HCT116 (cell line): ENCODE data around the gene KIF18B.

Experiments
- CTCF ChIP-seq, 3 experiments: fragments of 200-600 bp in 1 of 3; sonication (generic) in 1 of 3; IDR thresholded peaks in 2 of 3; conservative IDR thresholded peaks in 1 of 3; 2 replicates each; pipeline ENCODE4 v1.5.1; 2012 to 2017; ENCODE audit warnings: low read depth in 2 of 3, low read length in 2 of 3, antibody characterized with exemption in 1 of 3, borderline replicate concordance in 1 of 3, control low read depth in 1 of 3, mild to moderate bottlenecking in 1 of 3, mixed read lengths in 1 of 3, mixed run types in 1 of 3, moderate library complexity in 1 of 3; ENCODE audit not compliant: insufficient read depth in 1 of 3
- EZH2phosphoT487 ChIP-seq: fragments of 200-600 bp; IDR thresholded peaks from 2 replicates; pipeline ENCODE4 v1.6.1; 2018; ENCODE audit warnings: antibody characterized with exemption, borderline replicate concordance
- POLR2A ChIP-seq: IDR thresholded peaks from 2 replicates; pipeline ENCODE4 v1.7.0; 2011; ENCODE audit warnings: borderline replicate concordance; ENCODE audit not compliant: insufficient read depth, insufficient read length; ENCODE audit errors: extremely low read depth
- POLR2AphosphoS5 ChIP-seq: IDR thresholded peaks from 2 replicates; pipeline ENCODE4 v1.6.1; 2011; ENCODE audit warnings: mild to moderate bottlenecking, low read depth, low read length, moderate library complexity
- RAD21 ChIP-seq: IDR thresholded peaks from 2 replicates; pipeline ENCODE4 v1.6.1; 2012; ENCODE audit warnings: low read depth, mild to moderate bottlenecking
- YY1 ChIP-seq: IDR thresholded peaks from 2 replicates; pipeline ENCODE4 v1.6.1; 2011; ENCODE audit warnings: low read length, low read depth, moderate library complexity, mild to moderate bottlenecking; ENCODE audit not compliant: insufficient replicate concordance; ENCODE audit errors: extremely low read depth
- TF ChIP-seq, protein P1 (sequence below): IDR thresholded peaks from 2 replicates; pipeline ENCODE4 v1.6.1; 2012; ENCODE audit warnings: low read depth

DNA sequence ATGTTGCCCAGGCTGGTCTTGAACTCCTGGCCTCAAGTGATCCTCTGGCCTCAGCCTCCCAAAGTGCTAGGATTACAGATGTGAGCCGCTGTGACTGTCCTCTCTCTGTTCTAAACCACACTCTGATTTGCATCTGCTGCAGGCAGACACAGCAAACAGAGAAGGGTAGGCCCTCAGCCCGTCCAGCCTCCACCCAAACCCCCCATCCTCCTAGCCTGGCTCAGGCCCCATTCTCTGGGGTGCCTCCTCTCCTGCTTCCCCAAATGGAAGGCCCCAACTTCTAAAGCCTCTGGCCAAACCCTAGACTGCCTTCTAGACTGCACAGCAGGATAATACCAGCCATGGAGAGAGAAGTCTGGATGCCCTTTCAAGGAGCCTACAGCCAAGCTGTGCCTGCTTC is 28.2 kb downstream of the KIF18B start:
- TF ChIP-seq, protein P1, sequence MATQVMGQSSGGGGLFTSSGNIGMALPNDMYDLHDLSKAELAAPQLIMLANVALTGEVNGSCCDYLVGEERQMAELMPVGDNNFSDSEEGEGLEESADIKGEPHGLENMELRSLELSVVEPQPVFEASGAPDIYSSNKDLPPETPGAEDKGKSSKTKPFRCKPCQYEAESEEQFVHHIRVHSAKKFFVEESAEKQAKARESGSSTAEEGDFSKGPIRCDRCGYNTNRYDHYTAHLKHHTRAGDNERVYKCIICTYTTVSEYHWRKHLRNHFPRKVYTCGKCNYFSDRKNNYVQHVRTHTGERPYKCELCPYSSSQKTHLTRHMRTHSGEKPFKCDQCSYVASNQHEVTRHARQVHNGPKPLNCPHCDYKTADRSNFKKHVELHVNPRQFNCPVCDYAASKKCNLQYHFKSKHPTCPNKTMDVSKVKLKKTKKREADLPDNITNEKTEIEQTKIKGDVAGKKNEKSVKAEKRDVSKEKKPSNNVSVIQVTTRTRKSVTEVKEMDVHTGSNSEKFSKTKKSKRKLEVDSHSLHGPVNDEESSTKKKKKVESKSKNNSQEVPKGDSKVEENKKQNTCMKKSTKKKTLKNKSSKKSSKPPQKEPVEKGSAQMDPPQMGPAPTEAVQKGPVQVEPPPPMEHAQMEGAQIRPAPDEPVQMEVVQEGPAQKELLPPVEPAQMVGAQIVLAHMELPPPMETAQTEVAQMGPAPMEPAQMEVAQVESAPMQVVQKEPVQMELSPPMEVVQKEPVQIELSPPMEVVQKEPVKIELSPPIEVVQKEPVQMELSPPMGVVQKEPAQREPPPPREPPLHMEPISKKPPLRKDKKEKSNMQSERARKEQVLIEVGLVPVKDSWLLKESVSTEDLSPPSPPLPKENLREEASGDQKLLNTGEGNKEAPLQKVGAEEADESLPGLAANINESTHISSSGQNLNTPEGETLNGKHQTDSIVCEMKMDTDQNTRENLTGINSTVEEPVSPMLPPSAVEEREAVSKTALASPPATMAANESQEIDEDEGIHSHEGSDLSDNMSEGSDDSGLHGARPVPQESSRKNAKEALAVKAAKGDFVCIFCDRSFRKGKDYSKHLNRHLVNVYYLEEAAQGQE = no peak
- TF ChIP-seq YY1 = no peak
- no peak for TF ChIP-seq POLR2AphosphoS5
- TF ChIP-seq POLR2A = no peak
- no peak for TF ChIP-seq EZH2phosphoT487
- no peak for TF ChIP-seq CTCF (IDR thresholded peaks at IDR 0.05 in 2 of 3, conservative IDR thresholded peaks at IDR 0.05 in 1 of 3; ENCODE audit: borderline replicate concordance in 1 of 3, insufficient read depth in 1 of 3, low read depth in 2 of 3, low read length in 2 of 3)
- TF ChIP-seq RAD21 = no peak
